ELR (cell line): ENCODE measurements around the gene PARN.
"Not testable (repeated sequence)": the region's sequence is repeated elsewhere in the genome, so short reads cannot be mapped to it uniquely, and the experiment has no call there.

Source experiments
- DNase-seq: peaks from one replicate; pipeline ENCODE4 v3.0.0-alpha.2; 2015; ENCODE audit warnings: low read depth

PARN gene

DNA sequence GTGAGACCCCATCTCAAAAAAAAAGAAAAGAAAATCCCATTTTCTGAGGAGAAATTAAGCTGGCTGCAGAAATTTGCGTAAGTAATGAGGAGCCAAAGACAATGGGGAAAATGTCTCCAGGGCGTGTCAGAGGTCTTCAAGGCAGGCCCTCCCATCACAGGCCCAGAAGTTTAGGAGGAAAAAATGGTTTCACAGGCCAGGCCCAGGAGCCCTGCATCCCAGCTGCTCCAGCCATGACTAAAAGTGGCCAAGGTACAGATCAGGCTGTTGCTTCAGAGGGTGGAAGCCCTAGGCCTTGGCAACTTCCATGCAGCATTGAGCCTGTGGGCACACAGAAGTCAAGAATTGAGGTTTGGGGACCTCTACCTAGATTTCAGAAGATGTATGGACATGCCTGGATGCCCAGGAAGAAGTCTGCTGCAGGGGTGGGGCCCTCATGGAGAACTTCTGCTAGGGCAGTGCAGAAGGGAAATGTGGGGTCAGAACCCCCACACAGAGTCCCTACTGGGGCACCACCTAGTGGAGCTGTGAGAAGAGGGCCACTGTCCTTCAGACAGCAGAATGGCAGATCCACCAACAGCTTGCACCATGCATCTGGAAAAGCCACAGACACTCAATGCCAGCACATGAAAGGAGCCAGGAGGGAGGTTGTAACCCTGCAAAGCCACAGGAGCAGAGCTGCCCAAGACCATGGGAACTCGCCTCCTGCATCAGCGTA lies 55.2 kb downstream of the PARN start:
- not testable (repeated sequence) for DNase-seq

GRCh38 chr16:14572535-14572934 lies 57.5 kb downstream of the PARN start:
- no peak for DNase-seq

GRCh38 chr16:14569213-14569612 lies 60.8 kb downstream of the PARN start:
- no peak for DNase-seq

GRCh38 chr16:14566599-14566998 lies 63.5 kb downstream of the PARN start:
- no peak for DNase-seq

GRCh38 chr16:14565688-14566025 lies 64.4 kb downstream of the PARN start:
- no peak for DNase-seq

DNA sequence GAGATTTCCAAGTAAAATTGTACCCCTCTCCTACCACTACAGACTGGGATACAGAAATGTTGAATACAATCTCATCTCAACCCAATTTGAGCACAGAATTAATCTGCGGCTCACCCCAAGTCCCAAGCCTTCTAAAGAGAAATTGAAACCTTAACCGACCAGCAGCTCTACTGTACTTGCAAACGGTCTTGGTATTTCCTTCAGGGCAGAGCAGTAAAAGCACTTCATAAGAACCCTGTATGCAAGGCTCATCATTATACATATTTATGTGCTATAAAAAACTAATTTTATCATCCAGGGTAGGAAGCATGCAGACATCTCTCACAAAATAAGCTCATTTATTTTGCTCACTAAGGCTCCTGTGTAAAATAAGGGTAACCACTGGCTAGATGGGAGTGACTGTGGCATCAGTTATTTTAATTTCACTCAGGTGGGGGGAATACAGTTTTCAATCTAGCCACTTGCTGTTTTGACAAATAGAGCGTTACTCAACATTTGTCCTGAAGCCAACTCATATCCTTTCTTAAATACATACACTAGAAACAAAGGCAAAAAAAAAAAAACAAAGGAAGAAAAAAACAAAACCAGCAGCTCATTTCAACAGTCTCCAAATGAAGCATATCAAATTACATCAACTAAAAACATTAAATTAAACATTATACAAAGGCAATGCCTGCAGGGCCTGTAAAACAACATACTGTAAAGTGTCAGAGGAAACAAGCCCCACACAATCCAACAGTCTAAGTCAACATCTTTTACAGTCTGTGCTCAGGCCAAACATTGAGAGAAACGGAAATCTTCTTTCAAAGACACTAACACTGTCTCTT lies 65.0 kb downstream of the PARN start:
- peak; percentile 1 for DNase-seq

DNA sequence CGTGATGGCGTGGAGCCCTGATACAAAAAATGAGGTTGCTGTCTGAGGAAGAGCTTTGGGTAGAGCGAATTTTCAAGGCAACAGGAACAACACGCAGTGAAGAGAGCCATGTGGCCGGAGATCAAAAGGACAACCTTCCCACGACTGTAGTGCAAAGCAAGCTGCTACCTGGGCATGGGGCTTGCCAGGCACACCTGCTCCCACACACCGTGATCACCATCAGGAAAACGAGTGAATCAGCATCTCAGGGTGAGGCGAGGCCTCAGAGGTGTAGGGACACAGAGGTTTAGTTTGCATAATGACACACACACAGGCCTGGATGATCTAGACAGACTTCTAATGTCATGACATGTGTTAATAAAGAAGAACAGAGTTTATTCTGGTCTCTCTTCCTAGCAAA lies 65.7 kb downstream of the PARN start:
- no peak for DNase-seq

GRCh38 chr16:14562691-14563491 lies 67.2 kb downstream of the PARN start:
- peak; percentile 4 for DNase-seq

DNA sequence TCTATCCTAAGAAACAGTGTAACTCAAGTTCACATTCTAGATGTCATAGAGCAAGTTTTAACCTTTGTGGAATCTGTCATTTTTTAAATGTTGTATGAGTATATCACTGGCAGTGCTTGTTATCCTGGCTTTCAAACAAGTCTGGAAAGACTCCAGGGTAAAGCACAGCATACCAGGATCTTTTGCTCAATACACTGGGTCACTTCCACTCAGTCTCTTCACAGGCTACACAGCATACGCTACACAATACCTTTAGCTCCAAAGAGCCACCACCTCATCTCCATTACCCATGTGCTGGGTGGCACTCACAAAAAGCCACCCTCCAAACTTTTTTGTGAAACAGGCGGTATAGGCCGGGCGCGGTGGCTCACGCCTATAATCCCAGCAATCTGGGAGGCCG lies 69.5 kb downstream of the PARN start:
- DNase-seq: no peak

- DNase-seq: no peak
Measured at GRCh38 chr16:14559809-14560241, 70.2 kb downstream of the PARN start.

DNA sequence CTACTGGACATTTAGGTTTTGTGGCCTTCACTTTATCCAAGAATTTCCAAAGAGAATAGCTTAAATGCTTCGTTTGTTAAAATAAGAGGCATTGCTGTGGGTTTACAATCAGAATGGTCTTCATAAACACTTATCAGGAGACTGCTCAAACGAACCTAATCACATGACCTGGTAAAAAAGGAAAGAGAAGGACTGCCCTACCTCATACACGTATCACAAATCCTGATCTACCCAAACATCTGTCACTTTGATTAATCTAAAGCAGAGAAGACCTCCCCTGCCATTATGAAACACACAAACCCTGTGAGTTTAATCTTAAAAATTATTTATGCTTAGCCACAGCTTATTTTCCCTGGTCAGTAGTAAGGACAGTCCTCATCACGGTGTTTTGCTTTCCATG lies 76.6 kb downstream of the PARN start:
- DNase-seq: no peak

DNA sequence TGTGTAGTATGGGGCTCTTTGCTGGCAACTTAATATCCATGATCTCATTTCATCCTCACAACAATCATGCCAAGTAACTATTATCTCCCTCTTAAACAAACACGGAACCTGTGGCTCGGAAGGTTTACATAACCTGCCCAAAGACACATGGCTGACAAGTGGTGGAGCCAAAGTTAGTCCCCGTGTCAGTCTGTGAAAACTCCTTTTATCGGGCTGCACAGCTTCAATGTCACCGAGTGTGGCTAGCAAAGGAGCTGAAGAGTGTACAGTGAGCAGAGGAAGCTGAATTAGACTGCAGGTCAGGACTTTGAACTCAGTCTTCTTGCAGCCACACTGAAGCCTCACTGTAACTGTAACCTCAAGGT lies 80.3 kb downstream of the PARN start:
- DNase-seq: no peak

DNA sequence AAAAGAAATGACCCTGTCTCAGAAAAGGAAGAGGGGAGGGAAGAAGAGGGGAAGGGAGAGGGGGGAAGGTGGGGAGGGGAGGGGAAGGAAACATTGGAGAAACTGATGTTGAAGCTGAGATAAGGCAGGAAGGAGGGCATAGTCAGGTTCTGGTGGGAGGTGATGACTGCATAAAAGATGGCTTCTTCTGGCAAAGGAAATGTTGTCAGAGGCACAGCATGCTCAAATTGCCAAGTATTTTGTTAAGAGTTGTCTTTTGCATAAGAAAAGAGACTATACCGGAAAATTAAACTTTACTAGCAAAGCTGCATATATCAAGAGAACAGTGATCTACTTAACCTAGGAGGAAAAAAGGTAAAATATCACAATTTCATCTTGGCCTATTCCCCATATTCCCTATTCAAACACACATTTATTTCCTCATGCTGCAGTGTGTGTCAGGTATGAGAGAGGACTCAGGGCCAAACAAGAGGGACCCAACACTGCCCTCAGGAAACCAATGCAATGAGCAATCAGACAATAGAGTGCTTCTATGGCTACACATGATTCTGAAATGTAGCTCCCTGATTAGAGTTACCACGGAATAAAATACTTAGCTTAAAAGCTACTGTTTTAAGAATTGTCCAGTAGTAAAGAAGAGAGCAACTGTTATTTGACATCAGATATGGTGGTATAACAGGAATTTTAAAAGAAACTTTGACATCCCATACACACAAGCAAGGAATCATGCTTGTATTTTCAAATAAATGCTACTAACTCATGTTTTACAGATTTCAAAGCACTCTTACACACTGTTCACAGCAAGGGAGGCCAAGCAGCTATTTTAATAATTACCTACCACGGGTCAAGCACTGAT lies 80.9 kb downstream of the PARN start:
- DNase-seq: no peak

GRCh38 chr16:14545346-14545884 lies 84.6 kb downstream of the PARN start:
- no peak for DNase-seq

GRCh38 chr16:14544846-14545245 lies 85.2 kb downstream of the PARN start:
- DNase-seq: not testable (repeated sequence)

DNA sequence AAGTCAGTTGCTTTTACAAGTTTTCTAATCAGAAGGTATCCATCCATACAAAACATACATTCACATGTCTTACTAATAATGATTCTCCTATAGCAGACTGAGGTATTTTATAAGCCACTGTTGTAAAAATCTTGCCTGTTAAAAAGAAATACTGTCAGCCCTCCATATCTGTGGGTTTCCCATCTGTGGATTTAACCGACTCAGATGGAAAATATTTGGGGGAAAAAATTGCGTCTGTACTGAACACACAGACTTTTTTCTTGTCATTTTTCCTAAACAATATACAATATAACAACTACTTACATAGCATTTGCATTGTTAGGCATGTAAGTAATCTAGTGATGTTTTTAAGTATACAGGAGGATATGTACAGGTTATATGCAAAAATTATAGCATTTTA lies 90.4 kb downstream of the PARN start:
- DNase-seq: no peak

DNA sequence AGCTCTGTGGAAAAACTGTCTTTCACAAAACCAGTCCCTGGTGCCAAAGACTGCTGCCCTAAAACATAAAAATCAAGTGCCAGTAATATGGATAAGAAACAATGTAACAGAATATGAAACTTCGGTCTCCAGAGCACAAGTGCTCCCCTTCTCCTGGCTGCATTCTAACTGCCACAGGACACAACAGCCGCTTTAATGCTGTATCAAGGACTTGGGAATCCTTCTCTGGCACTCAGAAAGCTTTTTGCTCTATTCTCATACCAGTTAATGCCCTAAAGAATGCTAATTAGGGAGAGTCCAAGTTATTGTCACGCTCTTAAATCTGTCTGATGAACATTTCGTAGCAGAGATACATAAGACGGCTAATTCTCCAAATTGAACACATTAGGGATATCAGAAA lies 90.9 kb downstream of the PARN start:
- no peak for DNase-seq

DNA sequence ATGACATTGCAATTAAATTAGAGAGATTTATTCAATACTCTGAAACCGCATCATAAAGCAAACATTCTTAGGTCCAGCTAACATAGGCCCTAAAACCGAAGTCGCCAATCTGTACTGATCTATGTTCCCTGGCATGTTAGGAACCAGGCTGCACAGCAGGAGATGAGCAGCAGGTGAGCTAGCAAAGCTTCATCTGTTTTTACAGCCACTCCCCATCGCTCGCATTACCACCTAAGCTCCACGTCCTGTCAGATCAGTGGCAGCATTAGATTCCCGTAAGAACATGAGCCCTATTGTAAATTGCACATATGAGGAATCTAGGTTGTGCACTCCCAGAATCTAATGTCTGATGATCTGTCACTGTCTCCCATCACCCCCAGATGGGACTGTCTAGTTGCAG lies 91.5 kb downstream of the PARN start:
- no peak for DNase-seq

DNA sequence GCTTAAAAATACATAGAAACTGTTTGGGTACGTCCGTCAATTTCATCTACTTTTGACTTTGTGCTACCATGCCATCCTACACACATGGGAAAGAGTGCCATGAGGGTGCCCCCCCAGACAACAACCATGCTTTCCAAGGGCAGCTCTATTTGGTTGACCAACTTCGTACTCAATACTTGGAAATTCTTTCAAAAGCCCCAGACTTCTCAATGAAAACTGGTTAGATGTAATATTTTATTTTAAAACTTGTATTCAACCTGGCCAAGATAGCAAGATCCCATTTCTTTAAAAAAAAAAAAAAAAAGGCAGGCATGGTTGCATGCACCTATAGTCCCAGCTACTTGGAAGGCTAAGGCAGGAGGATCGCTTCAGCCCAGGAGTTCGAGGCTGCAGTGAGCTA lies 98.4 kb downstream of the PARN start:
- DNase-seq: no peak

GRCh38 chr16:14531101-14531500 lies 99.0 kb downstream of the PARN start:
- no peak for DNase-seq

DNA sequence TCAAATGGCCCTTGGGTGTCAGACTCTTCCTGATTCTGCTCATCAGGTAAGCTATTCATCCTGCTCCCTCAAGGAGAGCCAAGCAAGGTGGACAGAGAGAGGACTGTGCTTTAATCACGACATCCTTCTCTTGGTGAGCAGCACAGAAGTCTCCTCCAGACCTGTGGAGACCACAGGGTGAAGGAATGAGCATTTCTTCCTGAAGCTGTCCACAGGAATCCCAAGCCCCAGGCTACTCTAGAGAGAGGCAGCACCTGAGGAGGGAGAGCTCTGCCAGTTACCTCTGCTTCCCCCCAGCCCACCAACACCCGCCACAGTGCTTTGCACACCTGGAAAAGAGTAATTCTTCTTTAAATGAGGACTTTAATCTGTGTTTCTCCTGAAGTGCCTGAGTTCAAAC lies 100.0 kb downstream of the PARN start:
- DNase-seq: no peak
